ENCODE data around the gene B3GALT5. TPM values are rescaled to one million over a fixed set of nuclear protein-coding genes. Genes with fewer than 3 reads are reported as not detected.

B3GALT5 gene
- polyA plus RNA-seq, 1 donor (not counting 4 experiments of a cell fraction or from before 2014, with no cell fraction given): not detected

DNA sequence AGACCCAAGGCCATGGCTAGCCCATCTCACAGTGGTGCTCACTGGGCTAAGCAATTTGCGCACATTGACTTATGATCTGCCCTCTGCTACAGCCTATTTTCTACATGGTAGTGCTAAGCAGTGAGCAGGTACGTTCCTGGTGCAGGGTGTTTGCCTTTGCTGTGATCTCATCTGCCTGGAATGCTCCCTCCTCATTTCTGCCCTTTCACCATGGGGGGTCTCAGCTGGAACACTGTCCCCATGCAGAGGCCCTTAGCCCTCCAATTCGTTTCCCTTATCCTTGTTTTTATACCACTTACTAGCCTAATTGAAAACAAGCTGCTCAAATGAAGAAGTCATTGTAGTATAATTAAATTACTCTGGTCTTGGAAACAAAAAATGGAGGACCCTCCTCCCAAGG, 2.0 kb upstream of the B3GALT5 start:
- DNase-seq (ENCODE audit: low read depth, low spot score): no peak
- H3K27ac ChIP-seq (ENCODE audit: control insufficient read depth, insufficient read depth, low read length): no peak overlapping the region
- no peaks in the 10 kb centered on the region for H3K4me1 ChIP-seq (ENCODE audit: control insufficient read depth, extremely low read depth, insufficient read depth, low read length)
- no peak overlapping the region for H3K9ac ChIP-seq (ENCODE audit: control insufficient read depth, extremely low read depth, insufficient read depth, low read length)
- no peak overlapping the region for H3K4me3 ChIP-seq (ENCODE audit: control insufficient read depth in 2 of 3, extremely low read depth in 1 of 3, insufficient read depth in 2 of 3, low read depth in 1 of 3, low read length in 3 of 3)
- H3K36me3 ChIP-seq (ENCODE audit: control insufficient read depth in 2 of 2, extremely low read depth in 1 of 2, insufficient read depth in 2 of 2, low read length in 2 of 2): no peaks in the 10 kb centered on the region
- no peaks in the 10 kb centered on the region for H4K20me1 ChIP-seq (ENCODE audit: control insufficient read depth, extremely low read depth, insufficient read depth, low read length)
- H3K9me3 ChIP-seq (ENCODE audit: control insufficient read depth, low read depth, low read length): no peaks in the 10 kb centered on the region
- H3K9me1 ChIP-seq (ENCODE audit: control insufficient read depth, extremely low read depth, insufficient read depth, low read length): no peaks in the 10 kb centered on the region
- H3K4me2 ChIP-seq (ENCODE audit: control insufficient read depth, extremely low read depth, insufficient read depth, low read depth, low read length): no peak overlapping the region
- FAIRE-seq: no peak
- H2AFZ ChIP-seq (ENCODE audit: control insufficient read depth, low read length): no peak overlapping the region
- no peaks in the 10 kb centered on the region for H3K79me2 ChIP-seq (ENCODE audit: control insufficient read depth, insufficient read depth, low read length)
- H3K27me3 ChIP-seq (ENCODE audit: control insufficient read depth, extremely low read depth, insufficient read depth, low read length): peaks cover 23% of the 10 kb centered on the region
- dilution Hi-C loops (cut with MboI; ENCODE audit: extremely low pct_ligation_motif_present, low sequenced_read_pairs): no loop called here
- no peak for TF ChIP-seq CTCF (optimal IDR thresholded peaks at IDR 0.05 in 1 of 3, IDR thresholded peaks at IDR 0.05 in 1 of 3, conservative IDR thresholded peaks at IDR 0.05 in 1 of 3; ENCODE audit: extremely low read depth in 1 of 3, insufficient read depth in 2 of 3, low read length in 3 of 3)
- TF ChIP-seq EZH2 (IDR thresholded peaks at IDR 0.05; ENCODE audit: low read length): no peak

DNA sequence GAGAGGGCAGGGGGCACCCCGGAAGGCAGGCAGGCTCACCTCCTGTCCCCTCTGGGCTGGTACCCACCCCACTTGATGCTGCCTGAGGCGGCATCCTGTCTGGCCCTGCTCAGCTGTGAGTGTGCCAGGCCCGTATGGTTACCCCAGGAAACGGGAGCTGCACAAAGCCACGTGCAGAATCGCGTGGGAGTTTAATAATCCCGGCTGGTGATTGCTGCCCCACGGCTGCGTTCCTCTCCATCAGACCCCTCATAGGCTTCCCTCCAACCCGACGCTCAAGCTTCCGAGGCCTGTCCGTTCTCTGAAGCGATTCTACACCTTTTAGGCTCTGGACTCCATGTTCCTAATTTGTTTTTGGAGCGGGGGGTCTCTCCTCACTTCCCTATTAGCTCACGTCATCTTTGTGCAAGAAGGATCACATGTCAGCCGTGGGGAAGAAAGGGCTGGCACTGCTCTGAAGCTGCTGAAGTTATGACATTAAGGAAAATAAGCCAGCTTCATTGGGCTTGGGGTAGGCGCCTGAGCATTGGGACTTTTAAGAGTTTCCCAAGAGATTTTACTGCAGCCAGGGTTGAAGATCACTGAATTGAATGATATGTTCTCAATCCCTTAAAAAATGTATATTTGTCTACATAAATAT, 1.1 kb upstream of the B3GALT5 start:
- Histone ChIP-seq H3K27me3 (ENCODE audit: control insufficient read depth, extremely low read depth, insufficient read depth, low read length) (peaks cover 23% of the 10 kb centered on the region), H3K36me3 (ENCODE audit: control insufficient read depth in 2 of 2, extremely low read depth in 1 of 2, insufficient read depth in 2 of 2, low read length in 2 of 2) (no peaks in the 10 kb centered on the region), H2AFZ (ENCODE audit: control insufficient read depth, low read length) (no peak overlapping the region), H3K4me1 (ENCODE audit: control insufficient read depth, extremely low read depth, insufficient read depth, low read length) (no peaks in the 10 kb centered on the region), H3K79me2 (ENCODE audit: control insufficient read depth, insufficient read depth, low read length) (no peaks in the 10 kb centered on the region), H3K4me3 (ENCODE audit: control insufficient read depth in 2 of 3, extremely low read depth in 1 of 3, insufficient read depth in 2 of 3, low read depth in 1 of 3, low read length in 3 of 3) (no peak overlapping the region), H3K4me2 (ENCODE audit: control insufficient read depth, extremely low read depth, insufficient read depth, low read depth, low read length) (no peak overlapping the region), H3K27ac (ENCODE audit: control insufficient read depth, insufficient read depth, low read length) (no peak overlapping the region), H3K9me1 (ENCODE audit: control insufficient read depth, extremely low read depth, insufficient read depth, low read length) (no peaks in the 10 kb centered on the region), H4K20me1 (ENCODE audit: control insufficient read depth, extremely low read depth, insufficient read depth, low read length) (no peaks in the 10 kb centered on the region), H3K9me3 (ENCODE audit: control insufficient read depth, low read depth, low read length) (no peaks in the 10 kb centered on the region), H3K9ac (ENCODE audit: control insufficient read depth, extremely low read depth, insufficient read depth, low read length) (no peak overlapping the region)
- no peak for DNase-seq (ENCODE audit: low read depth, low spot score)
- dilution Hi-C loops (cut with MboI; ENCODE audit: extremely low pct_ligation_motif_present, low sequenced_read_pairs): no loop called here
- no peak for FAIRE-seq
- TF ChIP-seq EZH2 (IDR thresholded peaks at IDR 0.05; ENCODE audit: low read length): no peak
- no peak for TF ChIP-seq CTCF (optimal IDR thresholded peaks at IDR 0.05 in 1 of 3, IDR thresholded peaks at IDR 0.05 in 1 of 3, conservative IDR thresholded peaks at IDR 0.05 in 1 of 3; ENCODE audit: extremely low read depth in 1 of 3, insufficient read depth in 2 of 3, low read length in 3 of 3)
